Panc1 (cell line): ENCODE measurements around the gene ZBTB22.

ENCODE experiments used
- CTCF ChIP-seq: fragments of 450-650 bp; IDR thresholded peaks from 2 replicates; pipeline ENCODE4 v1.5.1; 2017; ENCODE audit warnings: mild to moderate bottlenecking
- POLR2AphosphoS5 ChIP-seq: IDR thresholded peaks from 2 replicates; pipeline ENCODE4 v1.6.1; 2012; ENCODE audit warnings: mild to moderate bottlenecking, low read depth, low read length, moderate library complexity
- REST ChIP-seq, 2 experiments: IDR thresholded peaks; 2 replicates each; pipeline ENCODE4 v1.6.1; 2011 to 2012; ENCODE audit warnings: low read depth in 2 of 2, control low read depth in 1 of 2, low read length in 1 of 2, mild to moderate bottlenecking in 1 of 2, moderate library complexity in 1 of 2; ENCODE audit not compliant: insufficient read depth in 1 of 2
- SIN3A ChIP-seq: IDR thresholded peaks from 2 replicates; pipeline ENCODE4 v1.6.1; 2012; ENCODE audit warnings: low read depth, mild to moderate bottlenecking, low read length, moderate library complexity, borderline replicate concordance; ENCODE audit not compliant: insufficient read depth

- TF ChIP-seq CTCF (no peak), POLR2AphosphoS5 (no peak), REST (IDR thresholded peaks at IDR 0.05; ENCODE audit: insufficient read depth in 1 of 2, low read depth in 2 of 2, low read length in 1 of 2) (no peak), SIN3A (no peak)
These were observed 38.7 kb downstream of the ZBTB22 start for GRCh38 chr6:33278810-33279209.
